OCI-M1 (cell line): ENCODE results near the gene TERC.
"Not testable (repeated sequence)": the region's sequence is repeated elsewhere in the genome, so short reads cannot be mapped to it uniquely, and the experiment has no call there.

Experiments
- DNase-seq: peaks from one replicate; lab custom pipeline; 2025; lab: John Stamatoyannopoulos, UW

Gene TERC

DNA sequence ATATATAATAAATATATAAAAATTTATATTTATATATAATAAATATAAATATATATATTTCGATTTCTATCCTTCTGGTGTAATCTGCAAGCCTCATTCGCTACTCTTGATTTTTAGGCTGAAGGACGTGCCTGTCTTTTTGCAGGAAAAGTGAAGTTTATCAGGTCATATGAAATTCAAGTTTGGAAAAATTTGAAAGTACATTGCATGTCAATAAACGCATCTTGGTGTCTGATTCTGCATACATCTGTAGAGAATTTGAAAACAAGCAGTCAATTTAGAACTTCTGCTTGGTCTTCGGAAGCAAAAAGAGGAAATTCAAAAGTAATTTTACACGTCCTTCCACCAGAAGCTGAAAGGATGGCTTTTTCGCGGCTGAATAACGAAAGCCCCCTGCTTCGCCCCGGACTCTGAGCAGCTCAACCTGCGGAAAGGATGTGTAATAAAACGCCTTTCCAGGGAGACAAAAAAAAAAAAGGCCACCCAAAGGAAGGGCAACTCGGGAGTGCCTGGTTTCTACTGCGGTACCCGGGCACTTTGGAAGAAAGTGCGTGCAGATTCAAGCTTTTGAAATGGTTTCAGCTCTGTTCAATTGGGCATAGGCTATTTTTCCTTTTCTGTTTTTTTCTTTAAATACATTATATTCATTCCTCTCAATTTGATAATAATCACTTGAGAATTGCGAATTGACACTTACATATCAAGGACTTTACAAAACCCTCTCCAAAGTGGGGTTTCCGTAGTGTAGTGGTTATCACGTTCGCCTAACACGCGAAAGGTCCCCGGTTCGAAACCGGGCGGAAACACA, 6.8 kb upstream of the TERC start:
- DNase-seq, result peak; percentile 91

DNA sequence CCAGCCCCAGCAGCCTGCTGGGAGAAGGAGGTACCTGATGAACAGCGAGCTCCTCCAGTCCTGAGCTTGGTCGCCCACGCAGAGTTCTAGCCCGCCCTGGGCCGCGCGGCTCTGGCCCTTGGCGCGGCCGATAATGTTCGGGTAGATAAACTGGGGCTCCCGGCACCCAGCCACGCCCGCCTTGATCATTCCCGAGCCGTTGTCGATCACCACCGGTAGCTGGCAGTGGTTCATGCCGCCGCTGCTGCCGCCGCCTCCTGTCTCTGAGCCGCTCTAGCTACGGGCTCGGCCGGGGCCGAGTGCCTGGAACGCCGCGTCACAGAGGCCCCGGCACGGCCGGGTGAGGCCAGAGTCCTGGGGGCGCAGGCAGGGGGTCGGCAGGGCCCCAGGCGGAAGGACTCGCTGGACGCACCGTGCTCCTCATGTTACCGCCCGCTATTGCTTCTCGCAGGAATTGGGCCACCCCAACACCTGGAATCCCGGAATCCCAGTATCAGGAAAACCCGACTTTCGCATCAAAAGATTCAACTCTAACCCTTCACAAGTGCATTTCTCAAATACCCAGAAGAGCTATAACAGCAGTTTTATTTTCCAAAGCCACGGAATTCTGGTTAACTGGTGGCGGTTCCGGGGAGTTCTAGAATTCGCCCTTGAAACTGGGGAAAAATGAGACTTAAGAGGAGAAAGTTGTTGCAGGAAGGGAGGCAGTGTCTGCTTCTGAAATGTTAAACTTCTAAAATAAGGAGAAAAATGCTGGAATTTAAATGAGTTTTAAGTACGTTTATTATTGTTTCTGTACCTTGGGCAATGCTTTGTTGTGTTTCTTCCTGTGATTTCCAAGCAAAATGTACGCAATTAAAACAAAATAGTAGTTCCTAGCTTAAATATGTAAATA, 4.7 kb upstream of the TERC start, which contains the start of gene ACTRT3:
TSS of gene ACTRT3 (minus strand) at position 275 of the 895 bp plus-strand sequence. CDS start at position 234, 41 bp downstream.
- peak; percentile 70 for DNase-seq

DNA sequence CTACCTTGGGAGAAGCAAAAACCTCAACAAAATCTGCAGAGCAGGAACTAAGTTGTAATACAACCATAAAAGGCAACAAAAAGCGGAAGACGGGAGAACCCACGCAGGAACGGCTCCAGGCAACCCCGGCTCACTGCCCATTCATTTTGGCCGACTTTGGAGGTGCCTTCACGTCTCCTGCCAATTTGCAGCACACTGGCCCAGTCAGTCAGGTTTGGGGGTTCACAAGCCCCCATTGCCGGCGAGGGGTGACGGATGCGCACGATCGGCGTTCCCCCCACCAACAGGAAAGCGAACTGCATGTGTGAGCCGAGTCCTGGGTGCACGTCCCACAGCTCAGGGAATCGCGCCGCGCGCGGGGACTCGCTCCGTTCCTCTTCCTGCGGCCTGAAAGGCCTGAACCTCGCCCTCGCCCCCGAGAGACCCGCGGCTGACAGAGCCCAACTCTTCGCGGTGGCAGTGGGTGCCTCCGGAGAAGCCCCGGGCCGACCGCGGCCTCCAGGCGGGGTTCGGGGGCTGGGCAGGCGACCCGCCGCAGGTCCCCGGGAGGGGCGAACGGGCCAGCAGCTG, 463 bp downstream of the TERC start:
- DNase-seq, result peak; percentile 75

DNA sequence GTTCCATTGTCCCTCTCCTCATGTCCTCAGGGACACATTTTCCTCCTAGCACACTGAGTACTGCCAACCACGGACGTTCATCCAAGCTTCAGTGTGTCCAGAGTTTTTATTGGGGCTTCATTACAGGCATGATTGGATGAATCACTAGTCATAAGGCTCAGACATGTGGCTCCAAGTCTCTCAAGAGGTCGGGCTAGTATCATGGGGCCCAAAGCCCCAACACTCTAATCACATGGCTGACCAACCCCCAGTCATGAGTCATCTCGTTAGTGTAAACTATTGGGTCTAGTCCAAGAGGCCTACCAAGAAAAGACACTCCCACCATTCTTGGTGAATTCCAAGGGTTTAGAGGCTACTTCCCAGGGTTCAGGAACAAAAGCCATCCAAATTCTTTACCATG, 4.4 kb downstream of the TERC start:
- peak; percentile 63 for DNase-seq

DNA sequence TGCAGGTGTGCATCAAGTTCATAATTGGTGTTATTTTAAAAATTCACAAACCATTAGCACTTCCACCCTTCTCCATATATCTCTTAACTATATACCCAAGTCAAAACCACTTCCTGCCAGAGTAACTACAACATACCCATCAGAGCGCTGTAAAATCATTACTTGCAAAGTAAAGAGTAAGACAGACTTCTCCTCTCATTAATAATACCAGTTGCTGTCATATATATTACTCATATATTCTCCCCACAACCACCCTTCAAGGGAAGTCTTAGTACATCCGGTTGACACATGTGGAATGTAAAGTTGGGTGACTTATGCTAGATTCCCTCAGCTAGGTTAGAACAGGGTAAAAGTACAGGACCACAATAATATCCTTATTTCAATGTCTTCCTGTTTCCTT, 5.6 kb downstream of the TERC start:
- peak; percentile 10 for DNase-seq

DNA sequence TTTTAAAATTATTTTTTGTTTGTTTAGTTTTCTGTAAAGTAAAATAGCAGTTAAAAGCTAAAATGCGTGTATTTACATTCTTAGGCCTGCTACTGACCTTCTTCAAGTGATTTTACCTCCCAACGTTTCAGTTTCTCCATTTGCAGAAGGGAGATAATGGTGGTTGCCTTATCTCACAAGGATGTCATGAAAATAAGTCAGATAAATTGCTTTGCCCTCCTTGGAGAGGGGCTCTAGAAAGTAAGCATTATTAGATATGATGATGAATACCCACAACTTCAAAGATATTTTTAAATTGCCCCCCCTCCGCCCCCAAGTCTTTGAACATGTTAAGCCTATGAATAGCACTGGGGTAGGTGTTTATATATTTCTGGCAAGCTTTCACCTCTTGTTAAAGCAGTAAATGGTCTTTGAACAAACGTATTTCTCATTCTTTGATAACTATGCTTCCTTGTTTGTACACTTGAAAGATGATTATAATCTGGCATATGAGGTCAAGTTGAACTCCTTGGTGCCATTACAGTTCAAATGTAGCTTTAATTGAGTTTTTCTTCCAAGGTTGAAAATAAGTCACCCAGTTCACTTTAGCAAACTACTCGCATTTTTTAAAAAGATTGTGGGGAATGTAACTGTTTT, 6.4 kb downstream of the TERC start:
- peak; percentile 57 for DNase-seq

DNA sequence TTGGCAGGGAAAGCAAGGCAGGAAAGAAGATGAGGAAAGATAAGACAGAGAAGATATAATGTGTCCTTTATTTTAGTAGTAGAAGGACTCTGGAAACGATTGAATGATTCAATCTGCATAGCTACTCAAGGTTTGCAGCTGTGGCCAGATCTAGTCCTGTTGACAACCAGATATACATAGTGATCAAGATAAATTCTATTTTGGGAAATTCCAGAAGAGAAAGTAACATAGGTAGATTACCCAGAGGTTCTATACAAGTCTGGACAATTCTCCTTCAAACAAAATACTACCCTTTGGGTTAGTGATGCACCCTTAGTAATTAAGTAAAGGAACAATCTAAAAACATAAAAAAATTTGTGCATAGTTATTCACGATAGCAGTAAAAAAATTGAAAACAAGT, 9.4 kb downstream of the TERC start:
- DNase-seq, result no peak

DNA sequence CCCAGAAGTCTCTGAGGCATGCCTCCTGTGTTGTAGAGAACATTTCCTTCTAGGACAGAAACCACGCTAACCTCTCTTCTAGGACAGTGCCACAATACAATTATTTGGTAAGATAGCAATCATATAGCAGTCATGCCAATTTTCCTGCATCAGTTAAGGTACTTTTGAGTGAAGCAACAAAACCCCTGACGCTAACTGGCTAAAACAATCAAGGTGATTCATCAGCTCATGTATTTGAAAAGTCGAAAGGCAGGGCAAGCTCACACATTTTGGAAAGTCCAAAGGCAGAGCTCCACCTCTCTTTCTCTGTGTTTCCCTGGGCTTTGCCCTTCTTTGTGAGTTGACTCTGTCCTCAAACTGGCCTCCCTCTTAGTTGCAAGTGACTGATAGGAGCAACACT, 10.1 kb downstream of the TERC start:
- DNase-seq, result no peak

DNA sequence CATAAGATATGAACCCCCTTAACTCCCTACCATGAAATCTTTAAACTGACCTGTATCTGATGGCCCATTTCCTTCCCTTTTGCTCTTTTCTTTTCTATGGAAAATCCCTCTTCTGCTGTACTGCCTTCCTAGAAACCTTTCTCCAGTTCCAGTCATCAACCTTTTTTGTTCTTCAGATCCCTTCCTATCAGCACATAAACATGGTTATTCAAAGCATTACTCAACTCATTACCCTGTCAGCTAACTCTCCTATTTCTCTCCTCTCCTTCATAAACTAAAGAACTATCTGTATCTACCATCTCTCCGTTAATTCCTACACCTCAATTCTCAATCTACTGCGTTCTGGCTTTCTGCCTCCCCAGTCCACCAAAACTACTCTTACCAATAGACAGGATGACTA, 13.0 kb downstream of the TERC start:
- DNase-seq, result no peak

DNA sequence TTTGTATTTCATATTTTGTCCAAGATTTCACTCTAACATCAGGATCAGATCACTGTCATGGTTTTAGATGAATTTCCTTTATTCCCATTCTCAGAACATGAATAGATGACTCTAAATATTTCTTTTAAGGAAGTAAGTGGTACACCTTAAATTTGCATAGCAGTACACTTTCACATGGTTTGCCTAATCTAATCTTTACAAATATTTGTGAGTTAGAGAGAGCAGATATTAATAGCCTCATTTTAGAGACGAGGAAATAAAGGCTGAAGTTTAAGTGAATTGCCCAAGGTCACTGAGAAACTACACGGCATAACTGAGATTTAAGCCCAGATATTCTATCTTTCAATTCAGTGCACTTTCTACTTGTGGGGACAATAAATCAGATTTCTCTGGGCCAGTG, 14.2 kb downstream of the TERC start:
- no peak for DNase-seq

DNA sequence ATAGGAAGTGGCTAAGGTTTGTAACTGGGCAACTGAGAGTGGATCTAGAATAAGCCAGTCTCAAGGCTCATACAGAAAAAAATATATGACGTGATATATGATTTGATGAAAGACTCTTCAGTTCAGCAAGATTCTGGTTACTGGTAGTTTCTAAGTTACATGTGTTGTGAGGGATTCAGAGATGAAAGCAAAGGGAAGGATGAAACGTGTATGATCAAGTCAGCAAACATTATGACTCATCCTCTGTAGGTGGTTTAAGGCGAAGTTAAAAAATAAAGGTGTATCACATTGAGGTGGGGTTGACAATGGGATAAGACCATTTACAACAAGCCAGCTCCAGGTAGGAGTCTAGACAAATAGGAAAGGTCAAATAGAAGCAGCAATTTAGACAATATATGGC, 16.2 kb downstream of the TERC start:
- no peak for DNase-seq

DNA sequence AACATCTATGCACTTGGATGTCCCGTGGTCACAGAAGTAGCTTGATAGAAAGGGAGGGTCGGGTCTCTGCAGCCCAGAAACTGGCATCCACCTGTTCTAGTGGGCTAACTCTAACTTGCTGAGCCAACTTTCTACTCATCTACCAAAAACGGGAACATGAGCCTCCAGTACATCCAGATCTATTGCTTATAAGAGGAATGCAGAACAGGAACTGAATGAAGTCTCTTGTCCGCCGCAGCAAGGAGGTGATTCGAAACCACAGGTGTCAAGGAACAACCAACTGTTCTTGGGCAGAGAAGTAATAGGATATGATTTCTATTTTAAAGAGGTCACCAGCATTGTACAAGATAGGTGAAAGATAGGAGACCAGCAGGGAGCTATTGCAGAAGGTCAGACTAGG, 17.9 kb downstream of the TERC start:
- peak; percentile 11 for DNase-seq

DNA sequence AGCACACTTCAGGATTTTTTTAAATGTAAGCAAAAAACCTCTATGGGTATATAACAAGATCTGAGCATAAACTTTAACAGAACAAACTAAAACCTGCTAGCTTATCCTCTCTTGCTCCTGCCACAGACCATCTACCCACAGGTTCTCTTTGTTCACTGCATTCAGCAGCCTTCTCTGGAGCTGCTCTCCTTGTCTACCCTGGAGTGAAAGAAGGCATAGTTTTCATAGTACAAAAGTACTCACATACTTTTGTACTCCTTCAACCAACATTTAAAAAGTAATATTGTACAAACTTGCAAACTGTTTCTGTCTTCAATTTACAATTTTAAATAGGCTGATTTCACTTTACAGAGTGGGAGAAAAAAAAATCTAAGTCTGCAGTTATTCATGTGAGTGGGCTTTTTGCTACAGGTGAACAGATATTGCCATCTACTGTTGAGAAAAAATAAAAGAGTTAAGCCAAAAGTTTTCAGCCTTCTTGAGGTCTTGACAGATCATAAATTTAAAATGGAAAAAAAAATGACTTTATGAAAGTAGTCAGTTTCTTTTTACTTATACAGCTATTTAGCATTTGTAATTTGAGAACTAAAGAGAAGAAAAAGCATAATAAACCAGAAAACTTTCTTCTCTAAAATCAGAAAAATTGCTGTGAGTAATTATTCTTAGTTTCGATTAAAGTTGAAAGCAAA, 20.4 kb downstream of the TERC start:
- peak; percentile 62 for DNase-seq

DNA sequence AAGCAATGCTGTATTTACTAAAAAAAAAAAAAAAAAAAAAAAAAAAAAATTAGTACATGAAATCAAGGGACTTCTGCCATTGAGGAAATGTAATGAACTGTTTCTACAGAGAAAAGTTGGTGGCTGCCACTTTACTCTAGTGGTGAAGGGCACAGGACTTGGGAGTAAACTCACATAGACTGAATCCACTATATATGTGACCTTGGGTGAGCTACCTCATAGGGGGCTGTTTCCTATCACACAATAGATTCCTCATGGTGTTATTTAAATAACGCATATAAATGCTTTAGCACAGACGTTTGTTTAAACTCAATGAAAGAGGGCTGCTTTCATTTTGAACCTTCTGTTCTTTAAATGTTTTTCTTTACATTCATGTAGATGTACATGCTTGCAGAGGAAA, 25.8 kb downstream of the TERC start:
- no peak for DNase-seq

DNA sequence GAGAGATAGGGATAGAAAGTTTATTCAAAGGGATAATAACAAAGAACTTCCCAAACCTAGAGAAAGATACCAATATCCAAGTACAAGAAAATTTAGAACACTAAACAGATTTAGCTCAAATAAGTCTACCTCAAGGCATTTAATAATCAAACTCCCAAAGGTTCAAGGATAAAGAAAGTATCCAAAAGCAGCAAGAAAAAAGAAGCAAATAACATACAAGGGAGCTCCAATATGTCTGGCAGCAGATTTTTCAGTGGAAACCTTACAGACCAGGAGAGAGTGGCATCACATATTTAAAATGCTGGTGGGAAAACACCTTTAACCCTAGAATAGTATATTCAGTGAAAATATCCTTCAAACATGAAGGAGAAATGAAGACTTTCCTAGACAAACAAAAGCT, 33.0 kb downstream of the TERC start:
- DNase-seq, result not testable (repeated sequence)

DNA sequence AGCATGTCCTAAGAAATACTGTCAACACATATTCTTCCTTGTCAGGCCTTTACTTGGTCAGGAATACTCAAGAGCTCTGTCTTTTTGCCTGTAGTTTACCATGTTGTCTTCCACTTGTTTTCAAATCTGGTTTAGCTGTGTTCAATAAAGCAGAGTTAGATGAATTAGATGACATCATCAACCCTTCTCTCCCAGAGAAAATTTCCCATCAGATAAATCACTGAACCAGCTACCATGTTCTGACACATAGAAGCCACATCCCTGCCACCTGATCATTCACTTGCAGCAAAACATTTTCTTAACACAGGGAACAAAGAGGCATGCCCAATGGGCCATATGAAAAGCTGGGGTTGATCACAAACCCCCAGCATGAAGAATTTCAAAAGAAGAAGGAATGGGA, 42.1 kb downstream of the TERC start:
- DNase-seq, result no peak

DNA sequence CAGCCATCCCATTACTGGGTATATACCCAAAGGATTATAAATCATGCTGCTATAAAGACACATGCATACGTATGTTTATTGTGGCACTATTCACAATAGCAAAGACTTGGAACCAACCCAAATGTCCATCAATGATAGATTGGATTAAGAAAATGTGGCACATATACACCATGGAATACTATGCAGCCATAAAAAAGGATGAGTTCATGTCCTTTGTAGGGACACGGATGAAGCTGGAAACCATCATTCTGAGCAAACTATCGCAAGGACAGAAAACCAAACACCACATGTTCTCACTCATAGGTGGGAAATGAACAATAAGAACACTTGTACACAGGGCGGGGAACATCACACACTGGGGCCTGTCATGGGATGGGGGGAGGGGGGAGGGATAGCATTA, 46.4 kb downstream of the TERC start:
- not testable (repeated sequence) for DNase-seq
